Activated T-cell treated with anti-CD3 and anti-CD28 coated beads, Interleukin-2, amount 50 U/mL, for 72 hours (primary cell): ENCODE results near the gene CREB1. TPM values are rescaled to one million over a fixed set of nuclear protein-coding genes. Genes with fewer than 3 reads are reported as not detected.

ENCODE experiments used
- ATAC-seq, 2 donors: fragments of 150-1000 bp; cut with Tn5 transposase; replicated peaks in 1 of 2; 2 replicates each; pipeline ENCODE4 v1.10.0; 2021; ENCODE audit warnings: moderate library complexity in 2 of 2, mild to moderate bottlenecking in 1 of 2
- DNase-seq, 2 donors: peaks; one replicate each; pipeline ENCODE4 v3.0.0; 2021 to 2022; ENCODE audit warnings: mixed read lengths in 1 of 2
- H3K27ac Mint-ChIP-seq: one replicate; pipeline ENCODE4 v1.8.0; 2022; ENCODE audit warnings: mild to moderate bottlenecking, moderate library complexity, mixed read lengths
- H3K27me3 Mint-ChIP-seq: one replicate; pipeline ENCODE4 v1.8.0; 2022; ENCODE audit warnings: low read depth, mixed read lengths
- H3K36me3 Mint-ChIP-seq, 2 donors: one replicate each; pipeline ENCODE4 v1.8.0; 2022; ENCODE audit warnings: mixed read lengths in 2 of 2, mild to moderate bottlenecking in 1 of 2; ENCODE audit not compliant: insufficient read depth in 2 of 2
- H3K4me1 Mint-ChIP-seq: one replicate; pipeline ENCODE4 v1.8.0; 2022; ENCODE audit warnings: low read depth, mixed read lengths
- H3K4me3 Mint-ChIP-seq, 2 donors: one replicate each; pipeline ENCODE4 v1.8.0; 2022; ENCODE audit warnings: mild to moderate bottlenecking in 2 of 2, mixed read lengths in 2 of 2, moderate library complexity in 2 of 2
- H3K9me3 Mint-ChIP-seq, 2 donors: one replicate each; pipeline ENCODE4 v1.8.0; 2022; ENCODE audit warnings: mixed read lengths in 2 of 2
- total RNA-seq, 2 donors: library from RNA; stranded (reverse); gene quantifications; one replicate each; pipeline ENCODE4 v1.2.3, GENCODE V29; 2022

CREB1 gene
- total RNA-seq, 2 donors from 2014 or later, result 125 to 143 TPM

GRCh38 chr2:207533461-207534008 is 3.8 kb downstream of the CREB1 start:
- ATAC-seq (no peak), DNase-seq (no peak)
- peak overlapping the region; percentile 71 to 90 for H3K4me3 Mint-ChIP-seq
- H3K9me3 Mint-ChIP-seq, result no peaks in the 10 kb centered on the region
- peak overlapping the region; percentile 96 for H3K27ac Mint-ChIP-seq
- no peaks in the 10 kb centered on the region for H3K27me3 Mint-ChIP-seq
- H3K4me1 Mint-ChIP-seq, result peaks cover 61% of the 10 kb centered on the region
- H3K36me3 Mint-ChIP-seq, result peaks cover 4 to 23% of the 10 kb centered on the region in 2 donors

GRCh38 chr2:207534417-207534816 is 4.7 kb downstream of the CREB1 start:
- Mint-ChIP-seq H3K36me3 (peaks cover 4 to 23% of the 10 kb centered on the region in 2 donors), H3K4me3 (peak overlapping the region; percentile 54 to 90), H3K27me3 (no peaks in the 10 kb centered on the region), H3K9me3 (no peaks in the 10 kb centered on the region), H3K4me1 (peaks cover 61% of the 10 kb centered on the region), H3K27ac (peak overlapping the region; percentile 83)
- DNase-seq (no peak), ATAC-seq (no peak)

GRCh38 chr2:207539470-207539869 is 9.7 kb downstream of the CREB1 start:
- Mint-ChIP-seq H3K9me3 (no peaks in the 10 kb centered on the region), H3K27ac (peak overlapping the region; percentile 49), H3K4me1 (peaks cover 63% of the 10 kb centered on the region), H3K4me3 (no peak overlapping the region), H3K36me3 (peaks cover 3 to 16% of the 10 kb centered on the region in 2 donors), H3K27me3 (no peaks in the 10 kb centered on the region)
- DNase-seq, result no peak
- ATAC-seq, result no peak

GRCh38 chr2:207540431-207540830 is 10.7 kb downstream of the CREB1 start:
- Mint-ChIP-seq H3K4me1 (peaks cover 63% of the 10 kb centered on the region), H3K4me3 (no peak overlapping the region), H3K36me3 (peaks cover 3 to 13% of the 10 kb centered on the region in 2 donors), H3K9me3 (no peaks in the 10 kb centered on the region), H3K27ac (no peak overlapping the region), H3K27me3 (no peaks in the 10 kb centered on the region)
- no peak for DNase-seq
- ATAC-seq, result no peak

- no peak for ATAC-seq
- Mint-ChIP-seq H3K4me1 (peaks cover 72% of the 10 kb centered on the region), H3K9me3 (no peaks in the 10 kb centered on the region), H3K36me3 (peaks cover 3 to 11% of the 10 kb centered on the region in 2 donors), H3K27me3 (no peaks in the 10 kb centered on the region), H3K4me3 (no peak overlapping the region), H3K27ac (no peak overlapping the region)
- DNase-seq, result no peak
Observed at GRCh38 chr2:207541933-207542332, 12.2 kb downstream of the CREB1 start.

GRCh38 chr2:207543272-207543671 is 13.5 kb downstream of the CREB1 start:
- Mint-ChIP-seq H3K4me3 (no peak overlapping the region), H3K4me1 (peaks cover 69% of the 10 kb centered on the region), H3K9me3 (no peaks in the 10 kb centered on the region), H3K36me3 (peaks cover 2 to 7% of the 10 kb centered on the region in 2 donors), H3K27ac (no peak overlapping the region), H3K27me3 (no peaks in the 10 kb centered on the region)
- DNase-seq (no peak), ATAC-seq (no peak)

GRCh38 chr2:207546822-207547221 is 17.1 kb downstream of the CREB1 start:
- peaks cover 1 to 4% of the 10 kb centered on the region in 2 donors for H3K36me3 Mint-ChIP-seq
- no peaks in the 10 kb centered on the region for H3K9me3 Mint-ChIP-seq
- H3K4me1 Mint-ChIP-seq, result peaks cover 73% of the 10 kb centered on the region
- H3K4me3 Mint-ChIP-seq, result peak overlapping the region in 1 of 2 donors; percentile 55
- H3K27ac Mint-ChIP-seq, result peak overlapping the region; percentile 84
- H3K27me3 Mint-ChIP-seq, result no peaks in the 10 kb centered on the region
- ATAC-seq (no peak), DNase-seq (no peak)

- Mint-ChIP-seq H3K9me3 (no peaks in the 10 kb centered on the region), H3K4me1 (peaks cover 64% of the 10 kb centered on the region), H3K27me3 (no peaks in the 10 kb centered on the region), H3K4me3 (peak overlapping the region in 1 of 2 donors; percentile 10), H3K27ac (peak overlapping the region; percentile 12), H3K36me3 (peaks cover 0 to 6% of the 10 kb centered on the region in 2 donors)
- ATAC-seq (no peak), DNase-seq (no peak)
Observed at GRCh38 chr2:207549145-207549544, 19.4 kb downstream of the CREB1 start.

- Mint-ChIP-seq H3K4me3 (no peak overlapping the region), H3K9me3 (no peaks in the 10 kb centered on the region), H3K27ac (peak overlapping the region; percentile 61), H3K36me3 (peaks cover 9 to 36% of the 10 kb centered on the region in 2 donors), H3K4me1 (peaks cover 15% of the 10 kb centered on the region), H3K27me3 (no peaks in the 10 kb centered on the region)
- ATAC-seq, result no peak
- no peak for DNase-seq
Observed at GRCh38 chr2:207558079-207558491, 28.3 kb downstream of the CREB1 start.

- H3K27me3 Mint-ChIP-seq, result no peaks in the 10 kb centered on the region
- H3K4me3 Mint-ChIP-seq, result no peak overlapping the region
- no peaks in the 10 kb centered on the region for H3K9me3 Mint-ChIP-seq
- H3K27ac Mint-ChIP-seq, result peak overlapping the region; percentile 52
- ATAC-seq (no peak), DNase-seq (no peak)
- peaks cover 7 to 38% of the 10 kb centered on the region in 2 donors for H3K36me3 Mint-ChIP-seq
- peaks cover 13% of the 10 kb centered on the region for H3K4me1 Mint-ChIP-seq
Observed at GRCh38 chr2:207561386-207562080, 31.8 kb downstream of the CREB1 start.

GRCh38 chr2:207565736-207566500 is 36.2 kb downstream of the CREB1 start:
- Mint-ChIP-seq H3K9me3 (no peaks in the 10 kb centered on the region), H3K27ac (peak overlapping the region; percentile 50), H3K36me3 (peaks cover 7 to 44% of the 10 kb centered on the region in 2 donors), H3K27me3 (no peaks in the 10 kb centered on the region), H3K4me1 (peaks cover 21% of the 10 kb centered on the region), H3K4me3 (no peak overlapping the region)
- no peak for DNase-seq
- no peak for ATAC-seq

GRCh38 chr2:207567671-207568070 is 37.9 kb downstream of the CREB1 start:
- ATAC-seq, result no peak
- Mint-ChIP-seq H3K27ac (no peak overlapping the region), H3K4me3 (no peak overlapping the region), H3K27me3 (no peaks in the 10 kb centered on the region), H3K4me1 (peaks cover 27% of the 10 kb centered on the region), H3K9me3 (no peaks in the 10 kb centered on the region), H3K36me3 (peaks cover 10 to 43% of the 10 kb centered on the region in 2 donors)
- no peak for DNase-seq

- H3K9me3 Mint-ChIP-seq, result no peaks in the 10 kb centered on the region
- ATAC-seq (no peak), DNase-seq (no peak)
- H3K27me3 Mint-ChIP-seq, result no peaks in the 10 kb centered on the region
- peak overlapping the region; percentile 55 for H3K27ac Mint-ChIP-seq
- peaks cover 7 to 48% of the 10 kb centered on the region in 2 donors for H3K36me3 Mint-ChIP-seq
- no peak overlapping the region for H3K4me3 Mint-ChIP-seq
- H3K4me1 Mint-ChIP-seq, result peaks cover 16% of the 10 kb centered on the region
Observed at GRCh38 chr2:207571370-207571769, 41.6 kb downstream of the CREB1 start.
